Mesendoderm (in vitro differentiated cells): ENCODE results near the gene RBM15B.

ENCODE experiments used
- DNase-seq: peaks from one replicate; pipeline ENCODE4 v3.0.0; 2013
- H2AK5ac ChIP-seq: 2 replicates; pipeline ENCODE4 v1.6.1; 2013; ENCODE audit warnings: low read length, inconsistent platforms
- H2BK120ac ChIP-seq: 2 replicates; pipeline ENCODE4 v1.6.1; 2013; ENCODE audit warnings: low read depth, mild to moderate bottlenecking, low read length, moderate library complexity, mixed read lengths
- H2BK15ac ChIP-seq: replicated peaks from 2 replicates; pipeline ENCODE4 v1.6.1; 2013; ENCODE audit warnings: low read depth, mild to moderate bottlenecking, moderate library complexity
- H2BK5ac ChIP-seq: 2 replicates; pipeline ENCODE4 v1.6.1; 2013; ENCODE audit warnings: low read length, inconsistent platforms
- H3K18ac ChIP-seq: 2 replicates; pipeline ENCODE4 v1.6.1; 2013; ENCODE audit warnings: mild to moderate bottlenecking, low read length, mixed read lengths
- H3K23ac ChIP-seq: one replicate; pipeline ENCODE4 v1.6.1; 2013; ENCODE audit warnings: low read length
- H3K27ac ChIP-seq: 2 replicates; pipeline ENCODE4 v1.5.1; 2013; ENCODE audit warnings: low read depth, mild to moderate bottlenecking, inconsistent platforms, low read length, moderate library complexity
- H3K27me3 ChIP-seq: 2 replicates; pipeline ENCODE4 v1.6.1; 2013; ENCODE audit warnings: low read length, control low read depth, mild to moderate bottlenecking, inconsistent platforms; ENCODE audit not compliant: insufficient read depth, poor library complexity
- H3K36me3 ChIP-seq: 2 replicates; pipeline ENCODE4 v1.6.1; 2013; ENCODE audit warnings: low read length, inconsistent platforms; ENCODE audit not compliant: control insufficient read depth, insufficient read depth
- H3K4ac ChIP-seq: one replicate; pipeline ENCODE4 v1.6.1; 2013; ENCODE audit warnings: low read depth, mild to moderate bottlenecking, low read length, moderate library complexity
- H3K4me1 ChIP-seq: 2 replicates; pipeline ENCODE4 v1.6.1; 2013; ENCODE audit warnings: low read depth, low read length, inconsistent platforms; ENCODE audit not compliant: control insufficient read depth
- H3K4me2 ChIP-seq: 2 replicates; pipeline ENCODE4 v1.6.1; 2013; ENCODE audit warnings: low read length
- H3K4me3 ChIP-seq: 2 replicates; pipeline ENCODE4 v1.5.1; 2013; ENCODE audit warnings: mild to moderate bottlenecking, low read length
- H3K56ac ChIP-seq: one replicate; pipeline ENCODE4 v1.6.1; 2013; ENCODE audit warnings: low read length
- H3K79me1 ChIP-seq: 2 replicates; pipeline ENCODE4 v1.6.1; 2013; ENCODE audit warnings: low read length, inconsistent platforms
- H3K79me2 ChIP-seq: 2 replicates; pipeline ENCODE4 v1.6.1; 2013; ENCODE audit warnings: mild to moderate bottlenecking, low read length; ENCODE audit not compliant: control insufficient read depth, insufficient read depth
- H3K9ac ChIP-seq: 2 replicates; pipeline ENCODE4 v1.6.1; 2013; ENCODE audit warnings: low read length, inconsistent platforms
- H4K5ac ChIP-seq: one replicate; pipeline ENCODE4 v1.6.1; 2013; ENCODE audit warnings: low read length
- H4K8ac ChIP-seq: one replicate; pipeline ENCODE4 v1.6.1; 2013; ENCODE audit warnings: low read depth, mild to moderate bottlenecking, control low read depth, low read length, moderate library complexity
- WGBS: extraction: QIAGEN DNeasy Blood & Tissue Kit; methylation state at CpG from one replicate; pipeline ENCODE4 v1.1.7; 2013; ENCODE audit warnings: low lambda C conversion rate, missing lambda C conversion rate; ENCODE audit not compliant: insufficient coverage; ENCODE audit errors: extremely low coverage; 5-methylcytosine and 5-hydroxymethylcytosine counted together

RBM15B gene

GRCh38 chr3:51391566-51392354, 675 bp downstream of the RBM15B start:
- Histone ChIP-seq H3K56ac (peak overlapping the region; percentile 99), H3K4me2 (peak overlapping the region; percentile 72), H4K8ac (peak overlapping the region; percentile 82), H3K27me3 (no peaks in the 10 kb centered on the region), H4K5ac (no peak overlapping the region), H3K23ac (peak overlapping the region; percentile 90), H3K79me1 (peaks cover 45% of the 10 kb centered on the region), H2BK120ac (peak overlapping the region; percentile 23), H2BK5ac (no peak overlapping the region), H2BK15ac (no peak overlapping the region), H3K79me2 (peaks cover 59% of the 10 kb centered on the region), H3K4ac (peak overlapping the region; percentile 93), H3K27ac (peak overlapping the region; percentile 51), H3K18ac (peak overlapping the region; percentile 86), H3K4me1 (peaks cover 11% of the 10 kb centered on the region), H3K9ac (peak overlapping the region; percentile 96), H3K4me3 (peak overlapping the region; percentile 78), H2AK5ac (peak overlapping the region; percentile 72), H3K36me3 (peaks cover 27% of the 10 kb centered on the region)
- WGBS, result no CpG with 5 or more reads among the region's 115 CpGs
- DNase-seq, result peak; percentile 51

GRCh38 chr3:51392355-51393133, 1.5 kb downstream of the RBM15B start:
- peak overlapping the region; percentile 99 for H3K56ac ChIP-seq
- H3K4me1 ChIP-seq, result peaks cover 11% of the 10 kb centered on the region
- H4K5ac ChIP-seq, result no peak overlapping the region
- H3K9ac ChIP-seq, result peak overlapping the region; percentile 96
- H3K4me3 ChIP-seq, result peak overlapping the region; percentile 37
- H2BK120ac ChIP-seq, result no peak overlapping the region
- no peak overlapping the region for H3K27ac ChIP-seq
- H3K4ac ChIP-seq, result no peak overlapping the region
- peaks cover 42% of the 10 kb centered on the region for H3K79me1 ChIP-seq
- no peak overlapping the region for H3K18ac ChIP-seq
- H3K36me3 ChIP-seq, result peaks cover 28% of the 10 kb centered on the region
- H3K79me2 ChIP-seq, result peaks cover 54% of the 10 kb centered on the region
- peak overlapping the region; percentile 72 for H3K4me2 ChIP-seq
- DNase-seq, result no peak
- H2BK5ac ChIP-seq, result no peak overlapping the region
- no peak overlapping the region for H4K8ac ChIP-seq
- no peak overlapping the region for H3K23ac ChIP-seq
- H2BK15ac ChIP-seq, result no peak overlapping the region
- no peak overlapping the region for H2AK5ac ChIP-seq
- no CpG with 5 or more reads among the region's 42 CpGs for WGBS
- no peaks in the 10 kb centered on the region for H3K27me3 ChIP-seq

- H3K27ac ChIP-seq, result no peak overlapping the region
- H2BK15ac ChIP-seq, result no peak overlapping the region
- H3K79me1 ChIP-seq, result peaks cover 36% of the 10 kb centered on the region
- H3K36me3 ChIP-seq, result peaks cover 27% of the 10 kb centered on the region
- no peak overlapping the region for H3K18ac ChIP-seq
- peak overlapping the region; percentile 96 for H3K9ac ChIP-seq
- H4K8ac ChIP-seq, result no peak overlapping the region
- H2AK5ac ChIP-seq, result no peak overlapping the region
- no peak overlapping the region for H2BK5ac ChIP-seq
- no peak overlapping the region for H2BK120ac ChIP-seq
- H3K4me2 ChIP-seq, result peak overlapping the region; percentile 72
- no peaks in the 10 kb centered on the region for H3K27me3 ChIP-seq
- no peak overlapping the region for H4K5ac ChIP-seq
- H3K56ac ChIP-seq, result peak overlapping the region; percentile 46
- no peak overlapping the region for H3K23ac ChIP-seq
- no peak for DNase-seq
- no CpG with 5 or more reads among the region's 17 CpGs for WGBS
- no peak overlapping the region for H3K4ac ChIP-seq
- H3K4me1 ChIP-seq, result peaks cover 11% of the 10 kb centered on the region
- H3K4me3 ChIP-seq, result no peak overlapping the region
- peaks cover 48% of the 10 kb centered on the region for H3K79me2 ChIP-seq
Measured at GRCh38 chr3:51393134-51393495, 2.0 kb downstream of the RBM15B start.

GRCh38 chr3:51393564-51393963, 2.5 kb downstream of the RBM15B start:
- Histone ChIP-seq H3K79me2 (peaks cover 44% of the 10 kb centered on the region), H3K56ac (peak overlapping the region; percentile 37), H4K8ac (no peak overlapping the region), H3K9ac (peak overlapping the region; percentile 46), H2BK120ac (no peak overlapping the region), H3K4ac (no peak overlapping the region), H2BK5ac (no peak overlapping the region), H3K23ac (no peak overlapping the region), H3K36me3 (peaks cover 23% of the 10 kb centered on the region), H3K4me3 (no peak overlapping the region), H2BK15ac (no peak overlapping the region), H3K4me2 (peak overlapping the region; percentile 15), H3K79me1 (peaks cover 33% of the 10 kb centered on the region), H3K27ac (no peak overlapping the region), H4K5ac (no peak overlapping the region), H3K18ac (no peak overlapping the region), H2AK5ac (no peak overlapping the region), H3K27me3 (no peaks in the 10 kb centered on the region), H3K4me1 (peaks cover 11% of the 10 kb centered on the region)
- WGBS, result no CpG with 5 or more reads among the region's 14 CpGs
- no peak for DNase-seq

- peak overlapping the region; percentile 38 for H3K9ac ChIP-seq
- H3K36me3 ChIP-seq, result peaks cover 19% of the 10 kb centered on the region
- no peak overlapping the region for H3K56ac ChIP-seq
- no peak overlapping the region for H2BK5ac ChIP-seq
- WGBS, result no CpG with 5 or more reads among the region's 5 CpGs
- H4K5ac ChIP-seq, result no peak overlapping the region
- no peak overlapping the region for H2AK5ac ChIP-seq
- peak overlapping the region; percentile 6 for H3K4me2 ChIP-seq
- H3K23ac ChIP-seq, result peak overlapping the region; percentile 35
- H3K4me3 ChIP-seq, result no peak overlapping the region
- peaks cover 11% of the 10 kb centered on the region for H3K4me1 ChIP-seq
- H3K79me1 ChIP-seq, result peaks cover 33% of the 10 kb centered on the region
- no peak overlapping the region for H3K18ac ChIP-seq
- peaks cover 44% of the 10 kb centered on the region for H3K79me2 ChIP-seq
- no peak overlapping the region for H3K4ac ChIP-seq
- no peak overlapping the region for H4K8ac ChIP-seq
- H2BK120ac ChIP-seq, result no peak overlapping the region
- H3K27ac ChIP-seq, result no peak overlapping the region
- H3K27me3 ChIP-seq, result no peaks in the 10 kb centered on the region
- no peak for DNase-seq
- H2BK15ac ChIP-seq, result no peak overlapping the region
Measured at GRCh38 chr3:51394541-51394940, 3.5 kb downstream of the RBM15B start.
